ENCODE measurements around the gene MAPKAPK2.

Gene MAPKAPK2

DNA sequence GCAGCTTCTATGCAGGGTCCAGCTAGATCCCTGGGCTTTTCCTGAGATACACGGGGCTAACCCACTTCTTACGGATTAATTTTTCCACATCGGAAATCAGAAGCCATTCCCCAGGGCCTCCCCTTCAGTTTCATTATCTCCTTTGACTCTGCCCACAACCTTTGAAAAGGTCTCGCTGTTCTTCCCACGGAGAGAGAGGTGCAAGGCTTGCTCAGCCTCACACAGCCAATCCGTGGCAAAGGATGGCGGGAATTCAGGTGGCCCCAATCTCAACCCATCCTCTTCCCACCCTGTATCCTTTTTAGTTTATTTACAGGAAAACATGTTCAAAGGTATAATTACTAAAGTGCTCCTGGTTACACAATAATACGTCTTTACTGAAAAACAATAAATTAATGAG lies 702 bp upstream of the MAPKAPK2 start:
- no peak for DNase-seq (ENCODE audit: extremely low spot score)

DNA sequence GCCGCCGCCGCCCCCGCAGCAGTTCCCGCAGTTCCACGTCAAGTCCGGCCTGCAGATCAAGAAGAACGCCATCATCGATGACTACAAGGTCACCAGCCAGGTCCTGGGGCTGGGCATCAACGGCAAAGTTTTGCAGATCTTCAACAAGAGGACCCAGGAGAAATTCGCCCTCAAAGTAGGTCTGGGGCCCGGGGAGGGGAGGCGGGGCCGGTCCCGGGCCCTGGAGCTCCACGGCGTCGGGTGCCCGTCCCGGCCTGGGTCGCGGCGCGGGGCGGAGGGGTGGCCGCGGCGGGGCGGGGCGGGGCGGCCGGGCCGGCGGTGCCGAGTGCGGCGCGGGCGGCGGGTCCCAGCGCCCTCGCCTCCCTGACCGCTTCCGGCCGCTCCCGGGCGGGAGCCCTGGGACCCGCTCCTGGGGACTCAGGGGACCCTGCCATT lies 646 bp downstream of the MAPKAPK2 start:
- POLR2A ChIA-PET = no interaction called here
- TF ChIP-seq SUZ12 (IDR thresholded peaks at IDR 0.05) (no peak), ARNT (IDR thresholded peaks at IDR 0.05) (no peak), HDGF (IDR thresholded peaks at IDR 0.05; ENCODE audit: borderline replicate concordance) (no peak), FOXA1 (IDR thresholded peaks at IDR 0.05) (no peak), L3MBTL2 (conservative IDR thresholded peaks at IDR 0.05) (no peak), BHLHE40 (IDR thresholded peaks at IDR 0.05; ENCODE audit: borderline replicate concordance) (no peak), TARDBP (IDR thresholded peaks at IDR 0.05) (no peak), FOXK2 (IDR thresholded peaks at IDR 0.05) (no peak), LEF1 (IDR thresholded peaks at IDR 0.05; ENCODE audit: borderline replicate concordance) (no peak), PKNOX1 (IDR thresholded peaks at IDR 0.05) (no peak)
- CTCF ChIA-PET = interaction anchor here (0.6 kb wide), 1 partner anchor 210 kb away, joined by 3 read pairs; no protein-coding TSS in a partner anchor
- peak; percentile 67 for DNase-seq (ENCODE audit: extremely low spot score)

More for the DNA sequence above, 702 bp upstream of the MAPKAPK2 start:
- TF ChIP-seq L3MBTL2 (conservative IDR thresholded peaks at IDR 0.05) (no peak), FOXA1 (IDR thresholded peaks at IDR 0.05) (no peak), NFRKB (IDR thresholded peaks at IDR 0.05) (no peak), FOXM1 (IDR thresholded peaks at IDR 0.05; ENCODE audit: borderline replicate concordance) (no peak), ARNT (IDR thresholded peaks at IDR 0.05) (no peak), ZNF384 (IDR thresholded peaks at IDR 0.05) (no peak), TARDBP (IDR thresholded peaks at IDR 0.05) (no peak)
- ChIA-PET CTCF (interaction anchor here (0.8 to 1.2 kb wide), 3 partner anchors 21 to 49 kb away, joined by 3 to 5 read pairs (median 3); partner anchors contain the start of gene DYRK3), POLR2A (interaction anchor here (0.5 to 1.0 kb wide), 8 partner anchors 8 to 68 kb away, joined by 3 read pairs; partner anchors contain the start of gene DYRK3)

- peak; percentile 70 for DNase-seq (ENCODE audit: extremely low spot score)
- POLR2A ChIA-PET = no interaction called here
- CTCF ChIA-PET = interaction anchor here (0.6 kb wide), 1 partner anchor 209 kb away, joined by 3 read pairs; no protein-coding TSS in a partner anchor
- TF ChIP-seq L3MBTL2 (conservative IDR thresholded peaks at IDR 0.05) = peak; percentile 27; the same call in 1 of the 2 replicates
- TF ChIP-seq SUZ12 (IDR thresholded peaks at IDR 0.05) = no peak
Measured at GRCh38 chr1:206685769-206686477, 1.2 kb downstream of the MAPKAPK2 start.

GRCh38 chr1:206686478-206687249 lies 2.0 kb downstream of the MAPKAPK2 start:
- no peak for DNase-seq (ENCODE audit: extremely low spot score)
- CTCF ChIA-PET = no interaction called here
- no peak for TF ChIP-seq HDGF (IDR thresholded peaks at IDR 0.05; ENCODE audit: borderline replicate concordance)
- no peak for TF ChIP-seq ZNF384 (IDR thresholded peaks at IDR 0.05)
- TF ChIP-seq TARDBP (IDR thresholded peaks at IDR 0.05) = no peak
- TF ChIP-seq ARNT (IDR thresholded peaks at IDR 0.05) = no peak
- no peak for TF ChIP-seq L3MBTL2 (conservative IDR thresholded peaks at IDR 0.05)
- no peak for TF ChIP-seq PKNOX1 (IDR thresholded peaks at IDR 0.05)
- TF ChIP-seq NFRKB (IDR thresholded peaks at IDR 0.05) = no peak
- no peak for TF ChIP-seq CTBP1 (IDR thresholded peaks at IDR 0.05; ENCODE audit: borderline replicate concordance)
- no peak for TF ChIP-seq LEF1 (IDR thresholded peaks at IDR 0.05; ENCODE audit: borderline replicate concordance)
- no peak for TF ChIP-seq FOXK2 (IDR thresholded peaks at IDR 0.05)
- no peak for TF ChIP-seq FOXM1 (IDR thresholded peaks at IDR 0.05; ENCODE audit: borderline replicate concordance)
- TF ChIP-seq FOXA1 (IDR thresholded peaks at IDR 0.05) = no peak
- TF ChIP-seq SP1 (IDR thresholded peaks at IDR 0.05) = no peak
- no peak for TF ChIP-seq BHLHE40 (IDR thresholded peaks at IDR 0.05; ENCODE audit: borderline replicate concordance)
- TF ChIP-seq ELF4 (IDR thresholded peaks at IDR 0.05) = no peak
- TF ChIP-seq SUZ12 (IDR thresholded peaks at IDR 0.05) = no peak
- POLR2A ChIA-PET = no interaction called here

GRCh38 chr1:206687251-206687914 lies 2.7 kb downstream of the MAPKAPK2 start:
- CTCF ChIA-PET = no interaction called here
- no peak for DNase-seq (ENCODE audit: extremely low spot score)
- POLR2A ChIA-PET = no interaction called here
- no peak for TF ChIP-seq FOXM1 (IDR thresholded peaks at IDR 0.05; ENCODE audit: borderline replicate concordance)
- no peak for TF ChIP-seq SP1 (IDR thresholded peaks at IDR 0.05)
- TF ChIP-seq LEF1 (IDR thresholded peaks at IDR 0.05; ENCODE audit: borderline replicate concordance) = no peak
- TF ChIP-seq ARNT (IDR thresholded peaks at IDR 0.05) = no peak
- TF ChIP-seq ELF4 (IDR thresholded peaks at IDR 0.05) = no peak
- TF ChIP-seq TARDBP (IDR thresholded peaks at IDR 0.05) = no peak
- no peak for TF ChIP-seq BHLHE40 (IDR thresholded peaks at IDR 0.05; ENCODE audit: borderline replicate concordance)
- no peak for TF ChIP-seq HDGF (IDR thresholded peaks at IDR 0.05; ENCODE audit: borderline replicate concordance)
- no peak for TF ChIP-seq PKNOX1 (IDR thresholded peaks at IDR 0.05)
- no peak for TF ChIP-seq CTBP1 (IDR thresholded peaks at IDR 0.05; ENCODE audit: borderline replicate concordance)
- TF ChIP-seq L3MBTL2 (conservative IDR thresholded peaks at IDR 0.05) = no peak
